HepG2 (cell line): ENCODE data around the gene BBS4. TPM values are rescaled to one million over a fixed set of nuclear protein-coding genes. Genes with fewer than 3 reads are reported as not detected.

Experiments used
- ARID4A ChIP-seq: sonication (generic); formaldehyde crosslinking; IDR thresholded peaks from 2 replicates; pipeline ENCODE4 v1.5.0; 2020; ENCODE audit warnings: mild to moderate bottlenecking, missing genetic modification reagents, borderline replicate concordance
- BHLHE40 ChIP-seq: IDR thresholded peaks from 2 replicates; pipeline ENCODE4 v1.6.1; 2011; ENCODE audit warnings: low read length, improper control_type of control experiment
- CSRNP1 ChIP-seq: sonication (generic); formaldehyde crosslinking; IDR thresholded peaks from 2 replicates; pipeline ENCODE4 v1.8.1; 2023; ENCODE audit warnings: mild to moderate bottlenecking, missing genetic modification reagents
- HHEX ChIP-seq: IDR thresholded peaks from 2 replicates; pipeline ENCODE4 v1.6.1; 2016; ENCODE audit warnings: control low read depth
- MED8 ChIP-seq: sonication (generic); formaldehyde crosslinking; IDR thresholded peaks from 2 replicates; pipeline ENCODE4 v1.8.1; 2023; ENCODE audit warnings: mild to moderate bottlenecking, missing genetic modification reagents; ENCODE audit not compliant: insufficient replicate concordance
- SMAD9 ChIP-seq: sonication (generic); formaldehyde crosslinking; IDR thresholded peaks from 2 replicates; pipeline ENCODE4 v1.5.1; 2020; ENCODE audit warnings: mild to moderate bottlenecking, missing genetic modification reagents
- SNAPC2 ChIP-seq: sonication (generic); formaldehyde crosslinking; IDR thresholded peaks from 2 replicates; pipeline ENCODE4 v1.8.1; 2022; ENCODE audit warnings: mild to moderate bottlenecking, missing genetic modification reagents
- ZNF350 ChIP-seq: sonication (generic); formaldehyde crosslinking; IDR thresholded peaks from 2 replicates; pipeline ENCODE4 v1.4.0; 2020; ENCODE audit warnings: mild to moderate bottlenecking, low read depth, missing genetic modification reagents, borderline replicate concordance
- polyA plus RNA-seq, 8 experiments: library from polyadenylated mRNA; depleted of rRNA in 3 of 8; stranded (reverse) in 7 of 8; unstranded in 1 of 8; fragments of >200 nt; fragmentation: Illumina TruSeq in 4 of 8; extraction: Trizol in 4 of 8; gene quantifications; 2 replicates each; pipeline versions ENCODE4 v1.2.1 to v1.2.3, GENCODE V29; 2011 to 2016; ENCODE audit warnings: low read depth in 4 of 8, missing spikeins in 1 of 8, mixed read lengths in 1 of 8; ENCODE audit not compliant: insufficient read depth in 1 of 8
- total RNA-seq, 5 experiments: library from RNA; depleted of rRNA; stranded (reverse); fragments of >200 nt; fragmentation: Illumina TruSeq; extraction: Trizol; gene quantifications; 2 replicates each; pipeline ENCODE4 v1.2.3, GENCODE V29; 2016; ENCODE audit warnings: low read depth in 1 of 5
- TF ChIP-seq, protein P1 (sequence below): sonication (generic); formaldehyde crosslinking; IDR thresholded peaks from 2 replicates; pipeline ENCODE4 v1.8.0; 2022; ENCODE audit warnings: mild to moderate bottlenecking, missing genetic modification reagents
- TF ChIP-seq, protein P2 (sequence below), 2 experiments: sonication (generic) in 1 of 2; formaldehyde crosslinking in 1 of 2; IDR thresholded peaks; 2 replicates each; pipeline versions ENCODE4 v1.4.0 to v1.6.1; 2016 to 2020; ENCODE audit warnings: borderline replicate concordance in 1 of 2, low read depth in 1 of 2, mild to moderate bottlenecking in 1 of 2, missing genetic modification reagents in 1 of 2
- TF ChIP-seq, protein P3 (sequence below): sonication (generic); formaldehyde crosslinking; conservative IDR thresholded peaks from 2 replicates; pipeline ENCODE4 v1.8.0; 2022; ENCODE audit warnings: low read depth, missing genetic modification reagents

The BBS4 gene
- total and polyA plus RNA-seq, 2 of the 13 experiments (the other 11 are each of a cell fraction or from before 2014, with no cell fraction given), result 16.0 to 21.3 TPM

- TF ChIP-seq CSRNP1 (CRISPR knock-in tag) (0 out of 2 replicates have a peak, but pooled peaks have one; percentile 41), HHEX (CRISPR knock-in tag) (no peak), ARID4A (CRISPR knock-in tag) (peak; percentile 92), SNAPC2 (CRISPR knock-in tag) (no peak; the same call in 1 of the 2 replicates), ZNF350 (peak; percentile 86; the same call in 1 of the 2 replicates), SMAD9 (CRISPR knock-in tag) (no peak), BHLHE40 (no peak), MED8 (CRISPR knock-in tag) (peak; percentile 57)
- TF ChIP-seq, protein P1, sequence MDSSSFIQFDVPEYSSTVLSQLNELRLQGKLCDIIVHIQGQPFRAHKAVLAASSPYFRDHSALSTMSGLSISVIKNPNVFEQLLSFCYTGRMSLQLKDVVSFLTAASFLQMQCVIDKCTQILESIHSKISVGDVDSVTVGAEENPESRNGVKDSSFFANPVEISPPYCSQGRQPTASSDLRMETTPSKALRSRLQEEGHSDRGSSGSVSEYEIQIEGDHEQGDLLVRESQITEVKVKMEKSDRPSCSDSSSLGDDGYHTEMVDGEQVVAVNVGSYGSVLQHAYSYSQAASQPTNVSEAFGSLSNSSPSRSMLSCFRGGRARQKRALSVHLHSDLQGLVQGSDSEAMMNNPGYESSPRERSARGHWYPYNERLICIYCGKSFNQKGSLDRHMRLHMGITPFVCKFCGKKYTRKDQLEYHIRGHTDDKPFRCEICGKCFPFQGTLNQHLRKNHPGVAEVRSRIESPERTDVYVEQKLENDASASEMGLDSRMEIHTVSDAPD (CRISPR knock-in tag), result no peak
- TF ChIP-seq, protein P2, sequence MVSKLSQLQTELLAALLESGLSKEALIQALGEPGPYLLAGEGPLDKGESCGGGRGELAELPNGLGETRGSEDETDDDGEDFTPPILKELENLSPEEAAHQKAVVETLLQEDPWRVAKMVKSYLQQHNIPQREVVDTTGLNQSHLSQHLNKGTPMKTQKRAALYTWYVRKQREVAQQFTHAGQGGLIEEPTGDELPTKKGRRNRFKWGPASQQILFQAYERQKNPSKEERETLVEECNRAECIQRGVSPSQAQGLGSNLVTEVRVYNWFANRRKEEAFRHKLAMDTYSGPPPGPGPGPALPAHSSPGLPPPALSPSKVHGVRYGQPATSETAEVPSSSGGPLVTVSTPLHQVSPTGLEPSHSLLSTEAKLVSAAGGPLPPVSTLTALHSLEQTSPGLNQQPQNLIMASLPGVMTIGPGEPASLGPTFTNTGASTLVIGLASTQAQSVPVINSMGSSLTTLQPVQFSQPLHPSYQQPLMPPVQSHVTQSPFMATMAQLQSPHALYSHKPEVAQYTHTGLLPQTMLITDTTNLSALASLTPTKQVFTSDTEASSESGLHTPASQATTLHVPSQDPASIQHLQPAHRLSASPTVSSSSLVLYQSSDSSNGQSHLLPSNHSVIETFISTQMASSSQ (IDR thresholded peaks at IDR 0.05; ENCODE audit: low read depth), result no peak
- TF ChIP-seq, protein P2 (CRISPR knock-in tag; IDR thresholded peaks at IDR 0.05; ENCODE audit: borderline replicate concordance), result no peak
- TF ChIP-seq, protein P3, sequence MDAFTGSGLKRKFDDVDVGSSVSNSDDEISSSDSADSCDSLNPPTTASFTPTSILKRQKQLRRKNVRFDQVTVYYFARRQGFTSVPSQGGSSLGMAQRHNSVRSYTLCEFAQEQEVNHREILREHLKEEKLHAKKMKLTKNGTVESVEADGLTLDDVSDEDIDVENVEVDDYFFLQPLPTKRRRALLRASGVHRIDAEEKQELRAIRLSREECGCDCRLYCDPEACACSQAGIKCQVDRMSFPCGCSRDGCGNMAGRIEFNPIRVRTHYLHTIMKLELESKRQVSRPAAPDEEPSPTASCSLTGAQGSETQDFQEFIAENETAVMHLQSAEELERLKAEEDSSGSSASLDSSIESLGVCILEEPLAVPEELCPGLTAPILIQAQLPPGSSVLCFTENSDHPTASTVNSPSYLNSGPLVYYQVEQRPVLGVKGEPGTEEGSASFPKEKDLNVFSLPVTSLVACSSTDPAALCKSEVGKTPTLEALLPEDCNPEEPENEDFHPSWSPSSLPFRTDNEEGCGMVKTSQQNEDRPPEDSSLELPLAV, result no peak
Observed at GRCh38 chr15:72685925-72686794, at the start of gene BBS4, which contains the start of gene HIGD2B (continued).
